Activated T-cell treated with anti-CD3 and anti-CD28 coated beads for 48 hours (primary cell): ENCODE data around the gene GRAMD1A.

Experiments used
- DNase-seq: peaks from one replicate; pipeline ENCODE4 v3.0.0-alpha.2; 2020; ENCODE audit warnings: low read depth

GRAMD1A gene

DNA sequence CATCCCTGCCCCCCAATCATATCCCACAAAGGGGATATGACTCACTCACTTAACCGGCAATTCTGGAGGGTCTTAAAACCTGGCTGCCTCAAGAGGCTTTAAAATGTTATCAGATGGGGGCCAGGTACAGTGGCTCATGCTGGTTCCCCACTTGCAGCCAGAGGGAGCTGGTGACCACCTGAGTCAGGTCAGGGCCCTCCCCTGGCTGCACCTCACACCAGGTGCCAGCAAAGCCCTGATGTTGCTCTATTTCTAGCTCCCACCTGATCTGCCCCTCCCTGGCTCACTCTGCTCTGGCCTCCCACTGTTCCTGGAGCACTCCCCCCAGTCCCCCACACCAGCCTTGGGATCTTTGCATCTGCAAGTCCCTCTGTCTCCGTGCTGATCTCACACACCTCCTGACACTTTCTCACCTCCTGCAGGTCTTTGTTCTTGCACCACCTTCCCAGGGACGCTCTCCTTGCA lies 55.6 kb downstream of the GRAMD1A start:
- DNase-seq = no peak

DNA sequence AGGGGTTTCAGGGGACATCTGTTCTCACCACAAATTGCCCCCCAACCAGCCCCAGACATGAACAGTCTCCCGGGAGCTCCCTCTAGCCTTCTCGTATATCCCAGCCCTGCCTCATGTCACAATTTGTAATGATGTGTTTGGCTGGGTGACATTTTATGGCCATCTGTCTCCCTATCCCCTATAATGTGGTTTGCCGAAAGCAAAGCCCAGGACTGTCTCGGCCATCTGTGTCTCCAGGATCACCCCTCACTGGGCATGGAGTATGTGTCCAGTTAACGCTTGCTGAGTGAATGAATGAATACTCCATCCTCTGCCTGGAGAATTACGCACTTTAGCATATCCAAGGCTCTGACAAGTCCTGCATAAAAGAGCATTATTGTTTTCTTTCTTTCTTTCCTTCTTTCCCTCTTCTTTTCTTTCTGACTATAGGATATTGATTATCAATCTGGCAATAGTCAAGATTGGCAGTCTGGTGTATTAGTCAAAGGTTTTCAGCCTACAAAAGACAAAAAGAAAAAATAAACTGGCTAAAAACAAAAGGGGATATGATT lies 56.5 kb downstream of the GRAMD1A start:
- DNase-seq = no peak

DNA sequence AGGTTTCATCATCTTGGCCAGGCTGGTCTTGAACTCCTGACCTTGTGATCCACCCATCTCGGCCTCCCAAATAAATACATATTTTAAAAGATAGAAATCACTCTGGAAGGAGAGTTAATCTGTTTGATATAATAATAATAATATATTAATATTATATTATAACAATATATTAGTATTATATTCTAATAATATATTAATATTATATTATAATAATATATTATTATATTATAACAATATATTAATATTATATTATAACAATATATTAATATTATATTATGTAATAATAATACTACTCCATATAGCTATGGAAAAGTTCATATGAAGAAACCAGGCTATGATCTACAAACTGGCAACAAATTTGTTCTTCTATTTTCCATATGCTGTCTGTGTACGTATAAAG lies 58.2 kb downstream of the GRAMD1A start:
- DNase-seq = no peak

DNA sequence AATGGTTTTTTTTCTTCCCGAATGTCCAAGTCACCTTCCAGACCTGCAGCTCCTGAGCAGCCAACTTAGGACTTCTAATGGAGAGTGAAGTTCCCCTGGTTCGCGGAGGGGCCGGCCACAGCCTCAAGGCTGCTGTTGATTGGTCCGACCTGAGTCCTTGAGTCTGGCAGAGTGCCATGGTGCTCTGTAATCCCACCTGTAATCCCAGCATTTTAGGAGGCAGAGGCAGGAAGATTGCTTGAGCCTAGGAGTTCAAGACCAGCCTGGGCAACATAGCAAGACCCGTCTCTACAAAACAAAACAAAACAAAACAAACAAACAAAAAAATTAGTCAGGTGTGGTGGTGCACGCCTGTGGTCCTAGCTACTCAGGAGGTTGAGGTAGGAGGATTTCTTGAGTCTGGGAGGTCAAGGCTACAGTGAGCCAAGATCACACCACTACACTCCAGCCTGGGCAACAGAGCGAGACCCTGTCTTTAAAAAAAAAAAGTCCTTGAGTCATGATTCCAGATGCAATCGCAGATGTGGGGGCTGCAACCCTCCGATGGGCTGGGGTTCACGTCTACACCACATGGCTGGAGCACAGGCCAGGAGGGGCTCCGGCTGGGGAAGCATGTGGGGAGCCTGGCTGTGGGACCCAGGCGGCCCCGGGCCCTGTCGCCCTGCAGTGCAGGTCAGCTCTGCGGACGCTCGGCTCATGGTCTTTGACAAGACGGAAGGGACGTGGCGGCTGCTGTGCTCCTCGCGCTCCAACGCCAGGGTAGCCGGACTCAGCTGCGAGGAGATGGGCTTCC lies 59.1 kb downstream of the GRAMD1A start:
- no peak for DNase-seq

DNA sequence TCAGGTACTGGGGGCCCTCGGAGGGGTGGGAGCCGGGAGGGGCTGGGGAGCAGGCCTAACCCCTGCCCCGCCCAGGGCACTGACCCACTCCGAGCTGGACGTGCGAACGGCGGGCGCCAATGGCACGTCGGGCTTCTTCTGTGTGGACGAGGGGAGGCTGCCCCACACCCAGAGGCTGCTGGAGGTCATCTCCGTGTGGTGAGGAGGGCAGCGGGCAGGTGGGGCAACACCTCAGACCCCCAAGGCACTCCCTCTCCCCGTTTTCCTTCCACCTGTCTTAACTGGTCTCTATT lies 59.6 kb downstream of the GRAMD1A start:
- no peak for DNase-seq

DNA sequence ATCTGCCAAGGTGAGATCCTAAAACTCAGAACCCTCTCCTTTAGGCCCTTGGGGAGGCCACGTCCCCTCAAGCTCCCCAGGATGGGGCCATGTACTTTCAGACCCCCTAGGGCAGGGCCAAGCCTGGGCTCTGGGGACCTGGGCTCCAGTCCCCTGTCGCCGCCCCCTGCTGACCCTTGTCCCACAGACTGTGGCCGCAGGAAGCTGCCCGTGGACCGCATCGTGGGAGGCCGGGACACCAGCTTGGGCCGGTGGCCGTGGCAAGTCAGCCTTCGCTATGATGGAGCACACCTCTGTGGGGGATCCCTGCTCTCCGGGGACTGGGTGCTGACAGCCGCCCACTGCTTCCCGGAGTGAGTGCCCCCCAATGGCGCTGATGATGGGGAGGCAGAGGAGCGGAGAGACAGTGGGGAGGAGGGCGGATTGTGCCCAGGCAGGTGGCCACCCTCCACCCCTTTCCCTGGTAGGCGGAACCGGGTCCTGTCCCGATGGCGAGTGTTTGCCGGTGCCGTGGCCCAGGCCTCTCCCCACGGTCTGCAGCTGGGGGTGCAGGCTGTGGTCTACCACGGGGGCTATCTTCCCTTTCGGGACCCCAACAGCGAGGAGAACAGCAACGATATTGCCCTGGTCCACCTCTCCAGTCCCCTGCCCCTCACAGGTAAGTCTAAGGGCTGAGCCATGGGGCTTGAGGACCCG lies 60.2 kb downstream of the GRAMD1A start:
- DNase-seq = no peak

DNA sequence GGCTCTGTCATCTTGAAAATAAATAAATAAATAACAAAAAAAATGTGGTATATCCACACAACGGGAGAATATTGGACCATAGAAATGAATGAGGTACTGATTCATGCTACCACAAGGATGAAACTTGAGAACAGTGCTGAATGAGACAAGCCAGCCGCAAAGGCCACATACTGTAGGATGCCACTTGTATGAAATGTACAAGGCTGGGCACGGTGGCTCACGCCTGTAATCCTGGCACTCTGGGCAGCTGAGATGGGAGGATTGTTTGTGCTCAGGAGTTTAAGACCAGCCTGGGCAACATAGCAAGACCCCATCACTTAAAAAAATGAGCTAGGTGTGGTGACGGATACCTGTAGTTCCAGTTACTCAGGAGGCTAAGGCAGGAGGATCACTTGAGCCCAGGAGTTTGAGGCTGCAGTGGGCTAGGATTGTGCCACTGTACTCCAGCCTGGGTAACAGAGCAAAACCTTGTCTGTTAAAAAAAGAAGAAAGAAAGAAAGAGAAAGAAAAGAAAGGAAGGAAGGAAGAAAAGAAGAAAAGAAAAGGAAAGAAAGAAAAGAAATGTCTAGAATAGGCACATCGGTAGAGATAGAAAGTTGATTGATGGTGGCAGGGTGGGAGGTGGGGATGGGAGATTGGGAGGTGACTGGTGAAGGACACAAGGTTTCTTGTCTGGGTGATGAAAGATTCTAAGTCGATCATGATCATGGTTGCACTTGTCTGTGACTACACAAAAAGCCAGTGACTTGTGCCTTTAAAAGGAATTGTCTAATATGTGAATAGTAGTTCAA lies 61.7 kb downstream of the GRAMD1A start:
- no peak for DNase-seq

DNA sequence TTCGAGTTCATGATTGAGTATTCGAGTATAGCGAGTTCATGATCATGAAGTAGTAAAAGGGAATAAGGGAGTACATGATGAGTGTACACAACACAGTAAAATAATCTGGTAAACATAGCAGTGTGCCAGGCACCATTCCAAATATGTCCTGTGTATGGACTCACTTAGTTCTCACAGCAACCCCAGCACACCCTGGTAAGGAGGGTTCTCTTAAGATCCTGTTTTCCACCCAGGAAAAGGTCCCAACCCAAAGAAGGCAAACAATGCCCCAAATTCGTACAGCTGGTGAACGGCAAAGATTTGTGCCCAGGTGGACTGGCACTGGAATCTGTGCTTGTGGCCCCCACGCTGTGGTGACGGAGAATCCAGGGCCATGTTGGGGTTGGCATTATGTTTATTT lies 62.8 kb downstream of the GRAMD1A start:
- DNase-seq = no peak

DNA sequence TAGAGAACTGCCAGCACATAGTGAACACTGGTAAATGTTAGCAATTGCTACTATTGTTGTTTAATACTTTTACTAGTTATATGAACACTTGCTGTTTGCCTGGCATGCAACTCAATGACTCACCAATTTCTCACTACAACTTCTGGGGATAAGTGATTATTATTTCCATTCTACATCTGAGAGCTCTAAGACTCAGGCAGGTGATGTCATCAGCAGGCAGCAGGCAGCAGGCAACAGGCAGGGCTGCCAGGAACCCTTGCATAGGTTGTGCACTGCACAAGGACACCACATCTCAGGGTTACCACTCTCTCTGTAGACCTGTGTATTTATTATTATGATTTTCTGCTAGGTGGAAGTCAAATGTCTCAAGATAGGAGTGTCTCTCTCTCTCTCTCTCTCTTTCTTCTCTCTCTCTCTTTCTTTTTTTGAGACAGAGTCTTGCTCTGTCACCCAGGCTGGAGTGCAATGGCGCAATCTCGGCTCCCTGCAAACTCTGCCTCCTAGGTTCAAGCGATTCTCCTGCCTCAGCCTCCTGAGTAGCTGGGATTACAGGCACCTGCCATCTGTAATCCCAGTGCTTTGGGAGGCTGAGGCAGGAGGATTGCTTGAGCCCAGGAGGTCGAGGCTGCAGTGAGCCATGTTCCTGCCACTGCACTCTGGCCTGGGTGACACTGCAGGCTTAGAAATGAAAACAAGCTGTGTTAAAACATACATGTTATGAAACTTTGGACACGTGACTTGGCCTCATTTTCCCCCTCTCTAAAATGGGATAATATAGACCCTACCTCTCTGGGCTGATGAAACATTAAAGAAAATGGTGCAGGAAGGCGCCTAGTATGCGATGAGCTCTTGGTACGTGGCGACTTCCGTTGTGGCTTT lies 64.1 kb downstream of the GRAMD1A start:
- no peak for DNase-seq

DNA sequence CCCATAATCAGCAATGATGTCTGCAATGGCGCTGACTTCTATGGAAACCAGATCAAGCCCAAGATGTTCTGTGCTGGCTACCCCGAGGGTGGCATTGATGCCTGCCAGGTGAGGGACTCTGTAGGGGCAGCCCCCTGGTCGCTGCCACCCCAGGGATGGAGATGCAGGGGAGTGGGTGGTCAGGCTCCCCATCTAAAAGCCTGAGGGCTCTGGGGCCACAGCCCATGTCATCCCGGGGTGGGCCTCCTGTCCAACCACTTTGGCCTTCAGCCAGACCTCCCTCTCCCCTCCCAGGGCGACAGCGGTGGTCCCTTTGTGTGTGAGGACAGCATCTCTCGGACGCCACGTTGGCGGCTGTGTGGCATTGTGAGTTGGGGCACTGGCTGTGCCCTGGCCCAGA lies 65.5 kb downstream of the GRAMD1A start:
- no peak for DNase-seq

DNA sequence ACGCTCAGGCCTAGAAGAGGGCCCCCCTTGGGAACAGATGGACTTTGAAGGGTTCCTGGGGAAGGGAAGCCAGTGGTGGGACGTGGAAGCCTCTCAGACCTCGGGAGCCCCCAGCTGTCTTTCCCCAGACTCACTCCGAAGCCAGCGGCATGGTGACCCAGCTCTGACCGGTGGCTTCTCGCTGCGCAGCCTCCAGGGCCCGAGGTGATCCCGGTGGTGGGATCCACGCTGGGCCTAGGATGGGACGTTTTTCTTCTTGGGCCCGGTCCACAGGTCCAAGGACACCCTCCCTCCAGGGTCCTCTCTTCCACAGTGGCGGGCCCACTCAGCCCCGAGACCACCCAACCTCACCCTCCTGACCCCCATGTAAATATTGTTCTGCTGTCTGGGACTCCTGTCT lies 66.0 kb downstream of the GRAMD1A start:
- no peak for DNase-seq

DNA sequence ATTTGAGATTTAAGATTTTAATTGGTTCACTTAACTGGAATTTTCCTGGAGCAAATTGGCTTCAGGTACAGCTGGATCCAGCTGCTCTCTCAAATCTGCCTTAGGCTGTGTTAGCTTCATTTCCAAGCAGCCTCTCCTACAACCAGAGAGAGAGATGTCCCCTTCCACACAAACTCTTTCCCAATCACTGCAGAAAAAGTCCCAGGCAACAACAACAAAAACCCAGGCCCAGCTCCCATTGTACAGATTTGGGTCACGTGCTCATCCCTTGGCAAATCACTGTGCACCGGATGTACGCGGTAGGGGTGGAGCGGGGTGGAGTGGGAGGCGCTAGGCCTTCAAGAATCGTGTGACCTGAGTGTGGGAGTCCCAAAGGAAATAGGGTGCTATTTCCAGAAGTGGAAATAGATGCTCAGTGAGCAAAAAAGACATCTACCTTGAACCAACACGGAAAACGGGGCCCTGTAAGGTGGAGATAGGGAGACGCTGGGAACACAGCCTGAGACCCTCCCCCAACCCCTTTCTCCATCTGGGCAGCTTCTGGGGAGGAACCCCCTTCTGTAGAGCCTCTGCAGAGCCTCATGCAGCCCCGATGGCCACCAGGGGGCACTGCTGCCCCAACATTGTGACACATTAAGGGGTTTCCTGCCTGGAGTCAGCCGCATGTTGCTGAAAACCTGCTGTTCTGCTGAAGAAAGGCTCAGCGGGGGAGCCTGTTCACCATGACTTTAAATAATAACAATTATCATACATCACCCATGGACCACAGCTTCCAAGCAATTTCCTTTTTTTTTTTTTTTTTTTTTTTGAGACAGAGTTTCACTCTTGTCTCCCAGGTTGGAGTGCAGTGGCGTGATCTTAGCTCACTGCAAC lies 66.8 kb downstream of the GRAMD1A start:
- DNase-seq = peak; percentile 87

DNA sequence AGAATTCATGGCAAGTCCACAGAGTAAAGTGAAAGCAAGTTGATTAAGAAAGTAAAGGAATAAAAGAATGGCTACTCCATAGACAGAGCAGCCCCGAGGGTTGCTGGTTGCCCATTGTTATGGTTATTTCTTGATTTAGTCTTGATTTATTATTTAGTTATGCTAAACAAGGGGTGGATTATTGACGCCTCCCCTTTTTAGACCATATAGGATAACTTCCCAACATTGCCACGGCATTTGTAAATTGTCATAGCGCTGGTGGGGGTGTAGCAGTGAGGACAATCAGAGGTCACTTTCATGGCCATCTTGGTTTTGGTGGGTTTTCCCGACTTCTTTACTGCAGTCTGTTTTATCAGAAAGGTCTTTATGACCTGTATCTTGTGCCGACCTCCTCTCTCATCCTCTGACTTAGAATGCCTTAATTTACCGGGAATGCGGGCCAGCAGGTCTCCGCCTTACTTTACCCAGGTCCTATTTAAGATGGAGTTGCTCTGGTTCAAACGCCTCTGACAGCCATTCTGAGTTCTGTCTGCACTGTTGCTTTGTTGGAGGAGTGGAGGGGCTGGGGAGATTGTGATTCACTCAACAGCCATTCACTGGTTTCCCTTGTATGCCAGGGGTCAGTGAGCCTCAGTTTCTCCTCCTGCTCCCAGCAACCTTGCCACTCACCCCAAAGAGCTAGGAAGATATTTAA lies 69.0 kb downstream of the GRAMD1A start:
- no peak for DNase-seq

DNA sequence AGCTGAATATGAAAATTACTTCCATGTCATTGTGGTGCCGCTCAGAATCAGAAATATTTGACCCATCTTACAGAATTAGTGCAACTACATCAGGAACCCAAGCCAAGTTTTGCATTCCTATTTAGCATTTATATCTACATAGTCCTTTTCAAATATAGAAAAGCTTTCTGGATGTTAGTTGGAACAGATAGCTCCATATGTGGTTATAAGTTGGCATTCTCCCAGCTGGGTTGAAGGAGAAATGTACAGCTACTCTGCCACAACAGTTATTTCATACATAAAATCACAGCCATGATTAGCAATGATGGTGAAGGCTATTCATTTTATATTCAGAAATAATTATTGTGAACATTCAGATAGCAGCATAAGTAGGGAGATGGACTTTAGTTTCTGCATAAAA lies 69.6 kb downstream of the GRAMD1A start:
- DNase-seq = no peak

DNA sequence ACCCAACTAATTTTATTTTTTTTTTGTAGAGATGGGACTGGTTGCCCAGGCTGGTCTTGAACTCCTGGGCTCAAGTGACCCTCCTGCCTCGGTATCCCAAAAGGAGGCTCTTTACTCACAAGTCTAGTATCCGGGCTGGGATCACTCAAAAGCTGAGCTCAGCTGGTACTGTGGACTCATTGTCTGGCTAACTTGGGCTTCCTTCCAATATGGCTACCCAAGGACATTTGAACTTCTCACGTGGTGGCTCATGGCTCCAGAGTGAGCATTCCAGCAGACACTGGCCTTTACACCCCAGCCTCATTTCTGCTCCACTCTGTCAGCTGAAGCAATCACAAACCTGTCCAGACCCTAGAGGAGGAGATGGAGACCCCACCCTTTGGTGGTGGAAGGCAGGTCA lies 70.3 kb downstream of the GRAMD1A start:
- DNase-seq = no peak

DNA sequence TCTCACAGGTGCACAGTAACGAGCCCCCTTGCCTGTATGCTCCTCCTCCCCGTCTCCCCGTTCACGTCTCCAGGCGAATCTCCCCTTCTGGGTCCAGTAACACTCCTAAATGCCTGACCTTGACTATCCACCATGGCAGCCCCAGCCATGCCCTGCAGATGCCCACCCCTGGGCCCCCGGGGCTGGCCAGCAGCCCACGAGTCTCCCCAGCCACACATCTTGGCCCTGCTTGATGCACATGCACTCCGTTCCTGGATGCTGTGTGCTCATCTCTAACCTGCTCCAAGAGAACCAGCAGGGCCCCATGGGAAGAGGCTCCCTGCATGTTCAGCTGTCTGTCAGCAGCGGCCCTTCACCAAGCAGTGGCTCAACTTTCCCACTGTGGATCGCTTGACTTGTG lies 73.4 kb downstream of the GRAMD1A start:
- DNase-seq = no peak

DNA sequence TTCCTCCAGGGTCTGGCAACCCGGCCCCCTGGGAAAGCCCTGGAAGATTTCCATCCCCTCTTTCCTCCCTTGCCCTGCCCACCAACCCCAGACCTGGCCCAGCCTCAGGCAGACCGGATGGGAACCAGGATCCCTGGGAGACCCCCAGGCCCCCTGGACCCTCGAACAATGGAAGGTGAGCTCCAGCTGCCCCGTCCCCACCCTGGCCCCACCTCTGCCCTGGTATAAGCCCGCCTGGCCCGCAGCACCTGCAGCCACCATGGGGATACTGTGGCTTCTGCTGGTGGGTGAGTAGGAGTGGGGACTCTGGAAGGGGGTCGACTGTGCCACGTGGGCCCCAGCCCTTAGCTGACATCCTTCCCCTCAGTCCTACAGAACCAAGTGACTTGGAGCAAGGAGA lies 73.8 kb downstream of the GRAMD1A start:
- DNase-seq = no peak

DNA sequence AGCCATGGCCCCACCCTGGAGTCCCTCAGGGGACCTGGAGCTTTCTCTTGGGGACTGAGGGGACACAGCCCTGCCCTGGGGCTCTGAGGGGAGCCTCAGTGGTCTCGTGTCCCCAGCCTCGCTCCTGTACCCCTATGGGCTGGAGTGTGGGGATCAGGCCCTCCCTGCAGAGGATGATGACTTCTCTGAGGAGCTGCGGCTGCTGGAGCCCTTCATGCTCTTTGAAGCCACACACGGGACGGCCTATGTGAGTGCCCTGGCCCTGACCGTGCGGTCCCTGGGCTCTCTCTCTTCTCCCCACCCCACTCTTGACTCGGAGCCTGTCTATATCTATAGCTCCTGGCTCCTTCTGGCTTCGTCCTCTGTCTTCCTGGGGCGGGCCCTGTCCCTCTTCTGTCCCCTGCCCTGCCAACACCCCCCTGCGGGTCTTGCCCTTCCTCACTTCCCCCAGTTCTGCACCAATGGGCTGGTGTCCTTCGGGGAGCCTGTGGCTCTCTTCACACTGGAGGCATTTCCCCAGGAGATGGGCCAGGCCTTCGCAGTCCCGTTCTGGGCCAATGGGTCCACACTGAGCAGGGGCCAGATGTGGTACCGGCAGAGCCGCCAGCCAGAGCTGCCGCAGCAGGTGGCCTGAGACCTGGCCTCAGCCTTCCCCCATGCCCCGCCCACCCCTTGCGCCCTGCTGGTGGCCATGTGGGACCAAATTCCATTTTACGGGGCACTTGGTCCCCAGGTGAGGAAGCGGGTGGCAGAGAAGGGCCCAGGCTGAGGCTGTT lies 74.5 kb downstream of the GRAMD1A start:
- DNase-seq = no peak
